Mononuclear cell (primary cell): ENCODE measurements around the gene AOC1. TPM values are rescaled to one million over a fixed set of nuclear protein-coding genes. Genes with fewer than 3 reads are reported as not detected.
"Not testable (repeated sequence)": the region's sequence is repeated elsewhere in the genome, so short reads cannot be mapped to it uniquely, and the experiment has no call there.

Experiments used
- H3K27me3 ChIP-seq: 2 replicates; pipeline ENCODE4 v1.6.0; 2011; ENCODE audit warnings: low read length, control low read depth; ENCODE audit not compliant: insufficient read depth
- H3K4me1 ChIP-seq: 2 replicates; pipeline ENCODE4 v1.5.1; 2011; ENCODE audit warnings: mild to moderate bottlenecking, low read length, control low read depth; ENCODE audit not compliant: insufficient read depth
- H3K4me3 ChIP-seq: 2 replicates; pipeline ENCODE4 v1.5.1; 2011; ENCODE audit warnings: mild to moderate bottlenecking, low read length, moderate library complexity
- H3K9me3 ChIP-seq: 2 replicates; pipeline ENCODE4 v1.5.1; 2011; ENCODE audit warnings: low read depth, mild to moderate bottlenecking, control low read depth, low read length
- total RNA-seq: library from RNA; depleted of rRNA; stranded (reverse); fragments of >200 nt; gene quantifications from one replicate; pipeline ENCODE4 v1.2.3, GENCODE V29; 2012

AOC1 gene, protein sequence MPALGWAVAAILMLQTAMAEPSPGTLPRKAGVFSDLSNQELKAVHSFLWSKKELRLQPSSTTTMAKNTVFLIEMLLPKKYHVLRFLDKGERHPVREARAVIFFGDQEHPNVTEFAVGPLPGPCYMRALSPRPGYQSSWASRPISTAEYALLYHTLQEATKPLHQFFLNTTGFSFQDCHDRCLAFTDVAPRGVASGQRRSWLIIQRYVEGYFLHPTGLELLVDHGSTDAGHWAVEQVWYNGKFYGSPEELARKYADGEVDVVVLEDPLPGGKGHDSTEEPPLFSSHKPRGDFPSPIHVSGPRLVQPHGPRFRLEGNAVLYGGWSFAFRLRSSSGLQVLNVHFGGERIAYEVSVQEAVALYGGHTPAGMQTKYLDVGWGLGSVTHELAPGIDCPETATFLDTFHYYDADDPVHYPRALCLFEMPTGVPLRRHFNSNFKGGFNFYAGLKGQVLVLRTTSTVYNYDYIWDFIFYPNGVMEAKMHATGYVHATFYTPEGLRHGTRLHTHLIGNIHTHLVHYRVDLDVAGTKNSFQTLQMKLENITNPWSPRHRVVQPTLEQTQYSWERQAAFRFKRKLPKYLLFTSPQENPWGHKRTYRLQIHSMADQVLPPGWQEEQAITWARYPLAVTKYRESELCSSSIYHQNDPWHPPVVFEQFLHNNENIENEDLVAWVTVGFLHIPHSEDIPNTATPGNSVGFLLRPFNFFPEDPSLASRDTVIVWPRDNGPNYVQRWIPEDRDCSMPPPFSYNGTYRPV
- total RNA-seq = 0.10 TPM

- H3K27me3 ChIP-seq = peaks cover 3% of the 10 kb centered on the region
- H3K9me3 ChIP-seq = no peaks in the 10 kb centered on the region
Observed at GRCh38 chr7:150852371-150852905, at the start of gene AOC1. TSS of gene AOC1 (plus strand) at chr7:150852517. CDS start at chr7:150856471, 3,954 bp downstream.

GRCh38 chr7:150803161-150803860 lies 49.0 kb upstream of the AOC1 start:
- Histone ChIP-seq H3K4me1 (peaks cover 22% of the 10 kb centered on the region), H3K9me3 (peaks cover 14% of the 10 kb centered on the region), H3K4me3 (no peak overlapping the region), H3K27me3 (peaks cover 46% of the 10 kb centered on the region)

More at GRCh38 chr7:150852371-150852905, at the start of gene AOC1:
- no peak within 1 kb of the TSS for H3K4me3 ChIP-seq
- H3K4me1 ChIP-seq = no peaks in the 10 kb centered on the region

- H3K4me1 ChIP-seq = peaks cover 17% of the 10 kb centered on the region
- H3K27me3 ChIP-seq = peaks cover 33% of the 10 kb centered on the region
- H3K9me3 ChIP-seq = peaks cover 14% of the 10 kb centered on the region
- H3K4me3 ChIP-seq = no peak overlapping the region
Observed at GRCh38 chr7:150804802-150805201, 47.5 kb upstream of the AOC1 start.

DNA sequence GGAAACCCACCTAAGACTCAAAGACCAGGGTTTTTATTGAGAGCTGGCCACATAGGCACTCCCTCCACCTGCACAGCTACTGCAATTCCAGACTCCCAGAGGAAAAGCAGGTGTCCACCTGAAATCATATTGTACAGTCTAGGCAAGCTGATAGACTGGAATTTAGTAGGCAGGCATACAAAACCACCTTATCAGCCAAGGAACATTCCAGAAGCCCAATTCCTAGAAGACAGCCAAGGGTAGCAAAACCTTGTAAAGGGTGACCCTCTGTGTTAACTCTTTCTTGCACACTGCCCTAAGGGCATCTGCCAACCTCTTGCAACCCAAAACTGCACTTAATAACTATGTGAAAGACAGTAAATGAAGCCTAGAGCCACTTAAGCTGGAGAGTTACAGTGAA lies 46.5 kb upstream of the AOC1 start:
- Histone ChIP-seq H3K27me3 (peaks cover 25% of the 10 kb centered on the region), H3K4me3 (no peak overlapping the region), H3K9me3 (peaks cover 14% of the 10 kb centered on the region), H3K4me1 (peaks cover 9% of the 10 kb centered on the region)

- Histone ChIP-seq H3K9me3 (peaks cover 14% of the 10 kb centered on the region), H3K27me3 (peaks cover 19% of the 10 kb centered on the region), H3K4me1 (peaks cover 3% of the 10 kb centered on the region), H3K4me3 (no peak overlapping the region)
Observed at GRCh38 chr7:150806454-150806853, 45.9 kb upstream of the AOC1 start.

- peaks cover 14% of the 10 kb centered on the region for H3K9me3 ChIP-seq
- no peak overlapping the region for H3K4me3 ChIP-seq
- no peaks in the 10 kb centered on the region for H3K4me1 ChIP-seq
- peaks cover 16% of the 10 kb centered on the region for H3K27me3 ChIP-seq
Observed at GRCh38 chr7:150806863-150807262, 45.5 kb upstream of the AOC1 start.

GRCh38 chr7:150807616-150808438 lies 44.5 kb upstream of the AOC1 start:
- peaks cover 14% of the 10 kb centered on the region for H3K9me3 ChIP-seq
- H3K27me3 ChIP-seq, H3K4me3 ChIP-seq, H3K4me1 ChIP-seq: not testable (repeated sequence)

GRCh38 chr7:150814328-150815001 lies 37.9 kb upstream of the AOC1 start:
- H3K9me3 ChIP-seq = peaks cover 14% of the 10 kb centered on the region
- no peak overlapping the region for H3K4me3 ChIP-seq
- peaks cover 19% of the 10 kb centered on the region for H3K27me3 ChIP-seq
- H3K4me1 ChIP-seq = no peaks in the 10 kb centered on the region

GRCh38 chr7:150818971-150819370 lies 33.3 kb upstream of the AOC1 start:
- H3K4me3 ChIP-seq = no peak overlapping the region
- H3K9me3 ChIP-seq = peaks cover 14% of the 10 kb centered on the region
- no peaks in the 10 kb centered on the region for H3K4me1 ChIP-seq
- H3K27me3 ChIP-seq = peaks cover 19% of the 10 kb centered on the region

DNA sequence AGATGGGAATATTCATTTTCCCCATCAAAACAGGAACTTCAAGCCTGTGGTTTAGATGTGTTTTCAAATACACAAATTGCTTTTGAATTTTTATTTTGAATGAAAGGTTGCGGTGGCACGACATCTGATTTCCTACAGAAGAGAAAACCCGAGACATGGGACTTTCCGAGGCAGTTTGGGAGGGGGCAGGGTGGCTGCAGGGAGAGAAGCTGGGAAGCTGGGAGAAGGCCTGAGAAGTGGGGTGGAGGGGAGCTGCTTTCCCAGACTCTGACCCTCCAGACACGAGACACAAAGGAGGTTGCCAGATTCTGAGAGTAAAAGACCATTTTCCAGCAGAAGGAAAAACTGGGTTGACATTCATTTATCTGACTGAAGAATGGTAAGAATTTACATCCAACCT lies 32.2 kb upstream of the AOC1 start:
- peaks cover 19% of the 10 kb centered on the region for H3K27me3 ChIP-seq
- H3K9me3 ChIP-seq = peaks cover 14% of the 10 kb centered on the region
- H3K4me3 ChIP-seq = no peak overlapping the region
- no peaks in the 10 kb centered on the region for H3K4me1 ChIP-seq

DNA sequence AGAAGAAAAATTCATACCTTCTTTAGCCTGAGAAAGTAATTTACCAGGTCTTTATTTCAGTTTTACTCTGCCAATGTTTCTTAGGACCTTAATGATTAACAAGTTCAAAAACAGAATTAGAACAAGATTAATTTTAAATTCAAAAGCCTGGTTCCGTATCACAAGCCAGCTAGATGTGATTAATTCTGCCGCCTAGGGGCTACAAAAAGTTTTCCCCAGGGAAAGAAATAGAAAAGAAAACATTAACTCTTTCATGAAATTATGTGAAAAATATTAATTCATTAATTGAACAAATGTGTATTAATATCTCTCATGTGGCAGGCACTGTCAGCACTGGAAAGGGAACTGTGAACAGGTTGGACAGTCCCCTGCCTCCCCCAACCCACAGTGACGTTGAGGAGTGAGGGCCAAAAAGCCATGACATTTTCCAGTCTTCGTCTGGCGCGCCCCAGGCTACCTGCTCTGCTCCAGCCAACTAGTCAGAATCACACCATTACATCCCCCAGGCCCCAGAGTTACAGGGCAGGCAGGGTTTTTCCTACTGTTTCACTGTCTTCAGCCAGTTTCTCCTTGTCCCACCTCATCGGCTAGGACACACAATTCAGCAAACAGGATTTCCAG lies 31.6 kb upstream of the AOC1 start:
- Histone ChIP-seq H3K4me3 (no peak overlapping the region), H3K9me3 (peaks cover 13% of the 10 kb centered on the region), H3K27me3 (peaks cover 19% of the 10 kb centered on the region), H3K4me1 (no peaks in the 10 kb centered on the region)

- Histone ChIP-seq H3K4me3 (no peak overlapping the region), H3K9me3 (no peaks in the 10 kb centered on the region), H3K4me1 (no peaks in the 10 kb centered on the region), H3K27me3 (peaks cover 6% of the 10 kb centered on the region)
Observed at GRCh38 chr7:150823043-150823442, 29.3 kb upstream of the AOC1 start.

- H3K4me1 ChIP-seq = no peaks in the 10 kb centered on the region
- H3K4me3 ChIP-seq = no peak overlapping the region
- peaks cover 3% of the 10 kb centered on the region for H3K27me3 ChIP-seq
- no peaks in the 10 kb centered on the region for H3K9me3 ChIP-seq
Observed at GRCh38 chr7:150823484-150824126, 28.7 kb upstream of the AOC1 start.
